Measurements from ENCODE around the gene KIRREL3.

Gene KIRREL3

DNA sequence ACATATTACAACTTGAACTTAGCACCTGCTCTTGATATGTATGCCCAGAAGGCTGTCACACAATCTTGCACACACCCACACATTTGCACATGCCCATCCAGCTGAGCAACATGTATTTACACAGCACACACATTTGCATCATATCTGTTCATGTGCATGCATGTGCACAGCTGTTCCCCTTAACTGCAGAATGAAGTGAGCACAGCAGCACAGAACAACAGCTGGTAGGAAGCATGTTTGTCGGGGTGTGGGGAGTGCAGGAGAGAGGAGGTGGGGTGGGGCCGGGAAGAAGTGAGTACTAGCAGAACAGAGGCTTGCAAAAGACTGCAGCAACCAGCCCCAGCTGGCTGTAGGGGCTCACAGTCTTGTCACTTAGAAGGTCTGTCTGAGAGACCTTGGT lies 296.5 kb downstream of the KIRREL3 start:
- no peak for DNase-seq (ENCODE audit: low read depth)

DNA sequence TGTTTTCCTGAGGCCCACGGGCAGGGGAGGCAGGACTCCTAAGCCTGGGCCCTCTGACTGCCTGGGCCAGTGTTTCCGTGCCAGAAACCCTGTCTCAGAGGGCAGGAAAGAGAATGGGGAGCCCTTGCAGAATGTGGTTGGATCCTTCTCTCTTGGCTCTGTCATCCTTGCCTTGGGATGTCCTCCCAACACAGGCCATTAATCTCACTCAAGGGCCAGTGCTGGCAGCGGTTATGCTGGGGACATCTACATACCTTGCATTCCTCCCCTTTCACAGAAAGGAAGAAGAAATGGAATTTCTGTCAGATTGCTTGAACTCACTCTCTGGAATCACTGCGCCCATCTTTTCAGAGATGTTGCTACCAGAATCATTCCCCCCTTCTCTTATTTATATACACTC lies 296.9 kb downstream of the KIRREL3 start:
- DNase-seq (ENCODE audit: low read depth), result no peak

DNA sequence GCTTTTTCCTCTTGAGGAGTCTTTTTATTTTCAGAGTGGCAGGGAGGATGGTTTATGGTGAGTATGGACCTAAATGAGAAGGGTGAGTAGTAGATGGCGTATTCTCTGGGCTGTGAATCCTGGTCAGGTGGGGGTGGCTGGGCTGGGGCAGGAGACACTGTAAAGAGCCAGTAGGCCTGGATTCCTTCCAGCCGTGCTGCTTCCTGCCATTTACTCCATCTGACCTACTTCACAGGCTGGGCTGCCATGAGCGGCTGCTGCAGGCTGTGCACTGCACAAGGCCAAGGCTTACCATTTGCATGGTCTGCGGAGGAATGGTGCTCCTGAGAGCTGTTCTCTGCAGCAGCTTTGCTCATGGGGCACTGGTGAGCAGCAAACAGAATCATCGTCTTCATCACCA lies 297.6 kb downstream of the KIRREL3 start:
- DNase-seq (ENCODE audit: low read depth), result no peak

DNA sequence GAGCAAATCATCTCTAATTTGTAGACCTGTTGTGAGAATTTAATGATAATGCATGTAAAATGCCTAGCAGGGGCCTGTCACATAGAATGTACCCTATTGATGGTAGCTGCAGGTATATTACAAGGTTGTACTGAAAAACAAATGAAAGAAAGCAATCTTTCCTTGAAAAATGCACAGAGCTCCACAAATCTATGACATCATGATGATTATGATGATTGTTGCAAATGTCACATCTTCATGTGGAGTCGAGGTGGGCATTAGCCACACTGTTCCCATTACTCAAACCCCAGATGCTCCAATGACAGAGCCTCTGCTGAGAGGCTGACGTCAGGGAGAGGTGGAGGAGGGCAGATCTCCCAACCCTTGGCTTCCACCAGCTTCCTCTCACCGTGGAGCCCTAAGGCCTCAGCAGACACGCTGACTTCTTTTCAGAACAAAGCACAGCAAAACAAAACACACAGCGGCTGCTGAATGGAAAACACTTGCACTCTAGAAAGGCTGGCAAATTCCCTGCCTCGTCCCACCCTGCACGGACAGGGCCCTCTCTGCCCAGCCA lies 298.3 kb downstream of the KIRREL3 start:
- DNase-seq (ENCODE audit: low read depth), result no peak

DNA sequence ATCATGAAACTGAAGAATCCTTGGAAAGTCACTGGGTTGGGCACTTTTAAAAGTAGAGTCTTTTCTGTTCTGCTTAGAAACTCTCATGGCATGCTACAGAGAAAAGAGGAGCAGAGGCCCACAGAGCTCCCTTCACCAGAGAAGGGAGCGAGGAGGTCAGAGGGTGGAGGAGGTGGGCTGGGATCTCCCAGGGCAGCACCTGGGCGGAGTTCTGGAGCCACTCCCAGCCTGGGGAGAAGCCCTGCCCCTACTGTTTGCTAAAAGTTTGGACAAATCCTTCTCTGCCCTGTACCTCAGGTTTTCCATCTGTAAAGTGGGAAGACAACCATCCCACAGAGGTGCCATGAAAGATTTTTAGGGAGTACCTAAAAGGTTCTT lies 299.1 kb downstream of the KIRREL3 start:
- DNase-seq (ENCODE audit: low read depth), result no peak

DNA sequence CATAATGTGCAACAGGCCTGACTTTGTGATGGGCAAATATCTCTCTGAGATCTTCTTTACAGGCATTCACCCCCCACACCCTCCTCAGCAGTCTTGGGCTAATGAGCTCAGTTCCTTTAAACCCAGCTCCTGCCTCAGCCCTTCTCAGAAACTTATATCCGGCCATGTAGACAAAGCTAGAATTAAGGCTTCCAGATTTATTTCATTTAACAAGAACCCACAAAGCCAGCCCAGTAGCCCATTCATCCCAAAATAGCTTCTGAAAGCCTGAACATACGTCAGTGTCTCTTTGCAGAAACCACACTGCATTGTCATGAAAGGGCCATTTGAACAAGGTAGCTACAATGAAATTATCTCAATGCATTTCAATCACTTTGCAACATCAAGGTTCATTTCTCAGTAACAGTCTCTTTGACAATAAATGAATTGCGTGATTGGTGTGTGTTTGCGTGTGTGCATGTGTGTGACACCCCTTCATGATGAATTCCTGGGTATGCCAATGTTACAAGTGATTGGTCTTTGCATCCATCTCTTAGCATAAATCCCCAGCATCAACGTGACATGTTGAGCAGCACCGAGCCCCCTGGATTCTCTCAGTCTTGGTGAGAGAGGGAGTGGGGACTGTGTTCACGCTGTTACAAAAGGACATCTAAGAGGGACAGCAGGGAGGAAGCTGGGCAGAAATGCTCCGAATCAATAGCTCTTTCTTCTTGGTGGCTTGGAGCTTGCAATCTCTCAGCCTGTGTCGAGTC lies 299.6 kb downstream of the KIRREL3 start:
- DNase-seq (ENCODE audit: low read depth), result no peak

DNA sequence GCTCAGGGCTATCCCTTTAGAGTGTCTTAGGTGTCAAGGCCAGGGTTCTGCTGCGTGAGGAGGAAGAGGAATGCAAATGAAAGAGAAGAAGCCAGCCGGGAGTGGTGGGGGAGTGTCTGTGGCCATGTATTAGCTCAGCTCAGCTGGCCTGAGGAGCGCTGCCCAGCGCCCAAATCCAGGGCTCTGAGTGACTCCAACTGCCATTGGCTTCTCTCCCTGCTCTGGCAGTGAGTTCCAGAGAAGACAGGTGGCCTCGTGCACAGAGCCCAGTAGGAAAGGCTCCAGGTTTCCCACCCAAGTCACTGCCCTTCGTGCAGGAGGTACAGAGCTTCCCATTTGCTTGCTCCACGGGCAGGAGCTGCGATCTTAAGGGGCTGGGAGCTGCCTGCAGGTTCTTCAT lies 302.0 kb downstream of the KIRREL3 start:
- no peak for DNase-seq (ENCODE audit: low read depth)

DNA sequence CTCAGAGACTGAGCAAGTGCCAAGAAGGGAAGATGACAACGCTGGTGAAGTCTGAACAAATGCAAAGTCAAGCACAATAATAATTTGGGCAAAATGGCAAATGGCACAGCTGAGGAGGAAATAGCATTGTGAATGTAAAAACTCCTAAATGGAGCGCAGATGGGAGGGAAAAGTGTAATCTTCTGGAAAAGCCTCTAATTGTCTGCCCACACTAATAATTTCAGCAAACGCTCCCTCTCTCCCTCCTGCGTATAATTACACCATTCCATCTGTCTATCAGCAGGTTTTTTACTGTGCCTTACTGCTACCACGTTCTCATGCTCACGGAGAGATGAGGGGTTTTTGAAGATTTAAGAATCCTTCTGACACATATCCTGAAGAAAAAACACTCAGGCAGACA lies 302.6 kb downstream of the KIRREL3 start:
- no peak for DNase-seq (ENCODE audit: low read depth)

DNA sequence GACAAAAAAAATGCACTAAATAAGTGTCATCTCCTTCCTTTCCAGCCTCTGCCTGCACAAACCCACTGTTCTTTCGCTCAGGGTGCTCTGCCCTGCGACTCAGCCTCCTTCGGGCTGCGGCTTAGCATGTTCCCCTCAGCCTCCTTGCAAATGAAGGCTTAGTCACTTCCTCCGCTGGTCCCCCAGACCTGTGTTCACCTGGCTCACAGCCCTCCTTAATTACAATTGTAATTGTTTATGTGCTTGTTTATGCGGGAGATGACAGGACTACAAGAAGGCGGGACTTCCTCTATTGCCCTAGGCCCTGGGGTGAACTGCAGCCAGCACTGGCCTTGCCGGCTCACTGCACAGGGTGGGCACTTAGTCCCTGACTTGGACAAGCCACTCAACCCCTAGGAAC lies 303.6 kb downstream of the KIRREL3 start:
- no peak for DNase-seq (ENCODE audit: low read depth)

DNA sequence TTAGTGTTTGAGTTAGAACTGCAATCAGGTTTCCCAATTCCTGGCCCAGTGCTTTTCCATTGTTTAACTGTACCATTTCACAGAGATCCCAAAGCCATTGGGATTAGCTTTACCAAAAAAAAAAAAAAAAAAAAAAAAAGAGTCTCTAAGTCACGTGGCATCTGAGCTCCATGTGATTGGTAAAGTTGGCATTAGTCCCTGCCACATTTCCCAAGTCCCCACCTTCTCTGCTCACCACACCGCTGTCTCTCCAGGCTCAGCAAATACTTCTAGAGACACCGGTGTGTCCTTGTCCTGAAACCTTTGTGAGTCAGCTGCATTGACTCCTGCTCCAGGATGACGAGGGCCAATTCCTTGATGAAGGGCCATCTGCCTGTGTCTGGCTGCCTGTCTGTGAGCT lies 305.3 kb downstream of the KIRREL3 start:
- DNase-seq (ENCODE audit: low read depth), result no peak

DNA sequence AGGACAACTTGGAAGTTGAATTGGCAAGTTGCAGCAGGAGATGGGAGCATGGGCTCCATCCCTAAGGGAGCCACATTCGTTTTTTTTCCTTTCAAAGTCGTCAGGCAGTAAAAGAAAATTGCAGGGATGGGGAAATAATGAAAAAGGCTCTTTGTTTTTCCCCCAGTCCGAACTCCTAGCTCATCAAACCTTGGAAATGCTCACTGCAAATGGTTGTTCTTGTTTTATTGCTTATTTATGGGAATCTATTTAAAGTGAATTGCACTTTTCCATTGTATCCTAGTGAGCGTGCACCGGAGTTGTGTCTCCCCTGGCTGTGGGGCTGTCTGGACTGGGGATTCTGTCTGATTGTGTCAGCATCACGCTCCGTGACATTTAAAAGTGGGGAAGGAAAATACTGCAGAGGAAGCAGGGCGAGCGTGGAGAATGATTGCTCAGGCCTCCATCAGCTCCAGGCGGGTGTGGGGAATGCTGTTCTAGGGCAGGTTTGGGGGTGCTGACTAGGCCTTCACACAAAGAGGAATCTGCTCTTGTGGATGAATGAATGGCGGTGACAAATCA lies 306.4 kb downstream of the KIRREL3 start:
- DNase-seq (ENCODE audit: low read depth), result no peak

DNA sequence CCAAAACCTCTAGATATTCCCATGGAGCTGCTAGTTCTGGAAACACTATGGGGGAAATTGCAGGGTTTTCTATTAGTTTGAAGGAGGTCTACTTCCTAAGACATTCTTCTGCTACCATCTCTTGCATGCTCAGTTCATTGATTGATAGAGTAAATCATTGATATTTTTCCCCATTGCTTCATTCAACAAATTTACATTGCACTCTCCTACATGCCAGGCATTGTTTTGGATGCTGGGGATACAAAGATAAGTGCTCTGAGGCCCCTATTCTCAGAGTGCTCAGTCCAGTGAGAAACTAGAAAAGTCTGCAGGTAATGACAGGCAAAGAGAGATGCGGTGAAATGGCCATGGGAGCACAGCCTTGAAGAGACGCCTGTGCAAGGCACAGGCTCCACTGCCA lies 313.1 kb downstream of the KIRREL3 start:
- no peak for DNase-seq (ENCODE audit: low read depth)

DNA sequence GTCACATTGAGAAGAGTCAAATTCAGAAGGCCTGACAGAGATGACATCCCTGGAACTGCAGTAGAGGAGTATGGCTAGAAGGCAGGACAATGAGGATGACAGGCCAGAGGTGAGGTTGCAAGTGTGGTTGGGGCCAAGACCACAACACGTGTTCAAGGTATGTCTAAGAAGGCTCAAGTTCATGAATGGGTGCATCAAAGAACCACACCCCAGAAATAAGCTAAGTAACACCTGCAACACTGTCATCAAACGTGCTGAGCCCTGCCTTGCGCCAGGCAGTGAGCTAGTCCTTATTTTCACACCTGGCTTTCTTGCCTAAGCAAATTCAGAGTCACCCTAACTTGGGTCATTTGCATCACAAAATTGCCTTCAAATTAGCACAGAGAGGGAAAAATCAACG lies 313.6 kb downstream of the KIRREL3 start:
- no peak for DNase-seq (ENCODE audit: low read depth)

DNA sequence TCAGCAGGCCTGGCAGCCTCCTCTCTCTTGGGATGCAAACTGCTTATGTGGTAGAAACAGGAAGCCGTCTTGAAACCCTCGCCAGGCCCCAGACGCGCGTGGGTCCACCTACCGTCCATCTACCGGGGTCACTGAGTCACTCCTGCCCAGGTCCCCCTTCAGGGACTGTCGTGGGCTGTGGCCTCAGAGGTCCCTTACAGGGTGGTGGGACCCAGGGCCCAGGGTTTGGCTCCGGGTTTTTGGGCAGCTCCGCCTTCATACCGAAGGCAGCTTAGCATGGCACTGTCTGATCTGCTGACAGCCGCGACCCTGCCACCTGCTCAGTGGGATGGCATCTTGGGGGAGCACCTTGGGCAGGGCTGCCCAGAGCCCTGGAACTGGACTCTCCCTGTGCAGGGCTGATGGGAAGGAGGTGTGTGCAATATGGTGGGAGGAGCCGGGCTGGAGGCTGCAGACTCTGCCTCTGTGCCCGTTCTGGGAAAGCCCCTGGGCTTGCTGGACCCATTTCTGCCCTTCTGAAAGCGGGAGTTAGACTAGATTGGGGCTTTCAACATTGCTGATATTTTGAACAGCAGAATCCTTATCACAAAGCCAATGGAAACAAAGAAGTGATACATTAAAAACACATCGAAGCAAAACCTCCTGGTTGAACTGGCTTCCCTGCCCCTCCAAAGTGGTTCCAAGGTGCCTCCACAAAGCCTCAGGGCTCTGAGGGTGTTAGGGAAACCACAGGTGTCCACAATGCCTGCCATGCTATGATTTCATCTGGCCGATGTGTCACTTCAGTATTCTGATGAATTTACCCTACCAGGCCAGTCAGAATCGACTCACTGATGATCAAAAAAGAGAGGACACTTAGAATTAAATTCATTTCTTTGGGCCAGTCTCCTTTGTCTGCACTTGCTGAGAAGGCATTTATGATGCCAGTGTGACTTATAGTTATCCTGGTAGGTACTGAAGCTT lies 316.5 kb downstream of the KIRREL3 start:
- DNase-seq (ENCODE audit: low read depth), result no peak

DNA sequence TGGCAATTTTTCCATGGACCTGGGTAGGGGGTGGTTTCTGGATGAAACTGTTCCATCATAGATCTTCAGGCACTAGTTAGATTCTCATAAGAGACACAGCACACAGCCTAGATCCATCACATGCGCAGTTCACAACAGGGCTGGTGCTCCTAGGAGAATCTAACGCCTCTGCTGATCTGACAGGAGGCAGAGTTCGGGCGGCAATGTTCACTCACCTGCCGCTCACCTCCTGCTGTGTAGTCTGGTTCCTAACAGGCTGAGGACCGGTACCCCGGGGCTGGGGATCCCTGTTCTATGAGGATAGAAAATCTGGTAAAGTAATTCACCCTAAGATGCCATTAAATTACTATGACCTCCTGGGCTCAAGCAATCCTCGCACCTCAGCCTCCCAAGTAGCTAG lies 318.0 kb downstream of the KIRREL3 start:
- no peak for DNase-seq (ENCODE audit: low read depth)

DNA sequence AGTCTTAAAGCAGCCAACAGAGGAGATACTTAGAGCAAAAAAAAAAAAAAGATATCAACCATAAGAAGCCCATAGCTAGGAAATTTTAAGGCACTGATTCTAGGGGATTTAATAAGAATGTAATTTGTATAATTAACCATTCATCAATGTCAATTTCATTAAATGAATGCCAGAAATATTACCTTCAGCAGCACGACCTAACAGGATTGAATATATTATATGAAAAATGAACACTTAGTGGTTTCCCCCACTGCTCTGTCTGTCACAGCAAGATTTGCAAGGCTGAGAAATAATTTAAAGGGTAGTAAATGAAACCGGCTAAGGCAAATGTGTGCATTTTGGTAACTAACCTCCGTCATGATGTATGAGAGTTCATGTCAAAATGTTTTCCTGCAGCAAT lies 319.9 kb downstream of the KIRREL3 start:
- DNase-seq (ENCODE audit: low read depth), result no peak

DNA sequence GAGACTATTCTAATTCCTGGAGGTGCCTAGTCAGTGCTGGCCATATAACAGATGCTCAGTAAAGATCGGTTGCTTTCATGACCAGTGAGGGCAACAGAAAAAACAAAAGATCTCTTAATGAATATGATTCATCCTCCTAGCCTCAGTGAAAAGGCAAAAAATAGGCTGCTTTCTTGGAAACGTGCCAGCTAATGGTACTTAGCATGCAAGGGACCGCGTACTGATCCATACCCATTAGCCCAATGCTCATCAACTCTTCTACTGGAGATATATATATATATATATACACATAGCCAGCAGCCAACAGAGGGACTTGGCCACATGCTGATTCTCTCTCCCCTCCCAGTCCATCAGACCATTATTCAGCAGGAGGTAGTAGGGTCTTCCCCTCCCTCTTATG lies 320.4 kb downstream of the KIRREL3 start:
- DNase-seq (ENCODE audit: low read depth), result no peak

DNA sequence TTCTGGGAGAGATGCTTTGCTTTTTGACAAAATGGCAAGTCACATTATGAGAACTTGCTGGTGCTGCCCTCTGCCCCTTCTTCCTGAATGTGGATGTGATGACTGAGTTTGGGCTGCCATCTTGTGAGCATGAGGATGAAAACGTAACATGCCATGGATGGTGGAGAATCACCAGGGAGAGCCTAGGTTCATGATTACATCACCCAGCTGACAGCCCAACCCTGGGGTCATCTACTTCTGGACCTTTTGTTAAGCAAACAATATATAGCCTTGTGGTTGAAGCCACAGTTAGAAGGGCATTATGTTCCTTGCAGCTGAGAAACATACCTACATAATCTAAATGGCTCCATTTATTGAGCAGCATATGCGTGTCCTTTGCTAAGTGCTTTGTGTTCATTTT lies 321.5 kb downstream of the KIRREL3 start:
- no peak for DNase-seq (ENCODE audit: low read depth)

DNA sequence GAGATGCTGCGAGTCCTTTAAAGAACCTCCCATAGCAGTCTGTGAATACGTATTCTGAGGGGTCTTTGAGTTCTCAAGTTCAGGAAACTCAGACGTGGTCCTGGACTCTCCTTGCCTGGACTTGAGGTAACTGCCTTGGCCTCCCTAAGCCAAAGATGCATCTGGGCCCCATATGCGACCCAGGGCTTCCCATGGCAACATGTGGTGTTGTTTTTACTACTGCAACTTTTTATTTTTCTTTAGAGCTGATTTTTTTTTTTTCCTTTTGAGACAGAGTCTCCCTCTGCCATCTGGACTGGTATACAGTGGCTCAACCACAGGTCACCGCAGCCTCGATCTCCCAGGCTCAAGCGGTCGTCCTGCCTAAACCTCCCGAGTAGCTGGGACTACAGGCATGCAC lies 324.0 kb downstream of the KIRREL3 start:
- no peak for DNase-seq (ENCODE audit: low read depth)

DNA sequence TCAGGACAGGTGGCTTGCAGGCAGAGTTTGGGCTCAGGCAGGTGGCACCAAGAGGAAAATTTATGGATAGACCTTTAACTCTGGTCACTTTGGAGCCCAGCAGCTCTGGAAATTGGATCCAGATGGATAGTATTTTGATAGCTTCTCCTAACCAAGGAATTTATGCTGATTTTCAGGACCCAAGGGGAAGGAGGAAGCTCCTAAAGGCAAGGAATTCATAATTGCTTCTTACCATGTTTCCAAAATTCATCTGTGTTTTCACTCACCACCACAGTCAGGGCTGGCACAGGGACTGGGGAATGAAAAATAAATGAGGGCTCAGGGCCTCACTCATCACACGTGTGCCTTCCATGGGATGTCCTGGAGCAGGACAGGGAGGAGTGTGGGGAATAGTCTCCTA lies 327.3 kb downstream of the KIRREL3 start:
- DNase-seq (ENCODE audit: low read depth), result no peak

DNA sequence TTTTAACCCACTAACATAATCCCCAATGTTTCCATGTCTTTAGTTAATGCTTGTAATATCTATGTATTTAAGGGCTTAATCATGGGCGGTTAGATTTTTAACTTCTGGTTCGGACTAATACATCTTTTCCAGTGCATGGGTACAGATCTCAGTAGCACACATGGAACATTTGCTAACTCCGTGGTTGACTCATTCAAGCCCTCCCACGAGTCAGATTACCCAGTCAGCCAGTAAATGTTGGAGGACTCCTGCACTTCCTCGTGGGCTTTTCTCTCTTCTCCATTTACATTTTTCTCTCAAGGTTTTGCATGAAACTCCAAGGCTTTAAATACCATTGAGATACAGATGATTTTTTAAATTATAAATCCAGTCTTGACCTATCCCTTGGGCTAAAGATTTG lies 331.2 kb downstream of the KIRREL3 start:
- DNase-seq (ENCODE audit: low read depth), result no peak

DNA sequence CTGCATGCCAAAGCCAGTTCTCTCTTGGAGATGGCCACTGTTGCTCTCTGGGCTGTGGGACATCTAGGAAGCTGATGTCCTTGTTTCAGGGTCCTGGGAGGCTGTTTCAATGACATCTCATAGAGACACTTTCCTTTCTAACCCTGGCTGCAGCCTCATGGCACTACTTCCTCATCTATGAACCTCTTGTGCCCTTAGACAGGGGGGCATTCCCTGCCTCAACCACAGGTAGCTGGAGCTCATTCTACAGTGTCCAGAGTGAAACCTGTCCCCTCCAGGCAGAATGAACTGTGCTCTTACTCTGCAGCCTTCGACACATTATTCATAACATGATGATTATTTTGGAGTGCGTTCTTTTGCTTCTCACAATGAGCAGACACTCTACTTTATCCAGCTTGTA lies 335.9 kb downstream of the KIRREL3 start:
- DNase-seq (ENCODE audit: low read depth), result no peak

Measured in stimulated activated CD8-positive, alpha-beta memory T cell treated with anti-CD3 and anti-CD28 coated beads, Interleukin-15, amount 100 ng/mL, for 24 hours (primary cell).